Ovary (tissue), 9 donors: Measurements from ENCODE around the gene ITGB6. TPM values are rescaled to one million over a fixed set of nuclear protein-coding genes. Genes with fewer than 3 reads are reported as not detected.

Experiments used
- DNase-seq, 5 donors: peaks; one replicate each; pipeline ENCODE4 v3.0.0-alpha.2; 2019 to 2020
- H3K27ac ChIP-seq, 2 donors: fragments of 200-600 bp; one replicate each; pipeline versions ENCODE4 v1.5.1 to v1.8.0; 2019 to 2022
- H3K27me3 ChIP-seq: fragments of 200-600 bp; one replicate; pipeline ENCODE4 v1.8.0; 2022
- H3K36me3 ChIP-seq: fragments of 200-600 bp; sonication (generic); one replicate; pipeline ENCODE4 v1.5.1; 2019
- H3K4me1 ChIP-seq: one replicate; pipeline ENCODE4 v1.8.1; 2013; ENCODE audit warnings: mild to moderate bottlenecking, moderate library complexity; ENCODE audit not compliant: insufficient read depth
- H3K4me3 ChIP-seq: fragments of 200-600 bp; sonication (generic); one replicate; pipeline ENCODE4 v1.5.1; 2017
- H3K9me3 ChIP-seq, 2 donors: fragments of 200-600 bp in 1 of 2; sonication (generic) in 1 of 2; one replicate each; pipeline versions ENCODE4 v1.5.1 to v1.8.1; 2013 to 2019; ENCODE audit warnings: mild to moderate bottlenecking in 1 of 2, moderate library complexity in 1 of 2
- EP300 ChIP-seq: sonication (generic); formaldehyde crosslinking; IDR thresholded peaks from one replicate; pipeline ENCODE4 v1.6.1; 2017; ENCODE audit warnings: antibody characterized with exemption
- POLR2A ChIP-seq: fragments of 450-650 bp; IDR thresholded peaks from one replicate; pipeline ENCODE4 v1.6.1; 2017; ENCODE audit warnings: antibody characterized with exemption, mild to moderate bottlenecking, moderate library complexity
- WGBS, 3 donors: extraction: QIAGEN DNeasy Blood & Tissue Kit in 1 of 3; methylation state at CpG; one replicate each; pipeline versions ENCODE4 v1.1.5 to v1.1.7; 2013 to 2017; 5-methylcytosine and 5-hydroxymethylcytosine counted together
- intact Hi-C, 4 donors: fragments of 100-400 bp; cut with DNase I; formaldehyde crosslinking; loops; one replicate each; pipeline versions ENCODE4 v1.11.0 to v1.15.1; 2022 to 2023
- polyA plus RNA-seq, 2 donors: library from polyadenylated mRNA; stranded (reverse); fragments of 200-250 nt in 1 of 2; fragments of 350-450 nt in 1 of 2; fragmentation: Illumina TruSeq in 1 of 2; extraction: RNeasy Lipid Tissue Mini Kit (QIAGEN cat#74804) in 1 of 2; gene quantifications; one replicate each; pipeline ENCODE4 v1.2.3, GENCODE V29; 2013 to 2014
- total RNA-seq, 7 donors: library from RNA; depleted of rRNA in 2 of 7; stranded (reverse); fragments of >200 nt in 2 of 7; fragmentation: NEBNext Ultra II Directional in 3 of 7; extraction: Animal tissue kit (Norgen Biotek cat#: 25700) in 3 of 7; gene quantifications; one replicate each; pipeline versions ENCODE4 v1.1.0 to v1.2.4, GENCODE V29; 2016 to 2023
- TF ChIP-seq, protein P1 (sequence below), 3 donors: fragments of 450-650 bp in 2 of 3; fragments of 200-600 bp in 1 of 3; IDR thresholded peaks; one replicate each; pipeline versions ENCODE4 v1.5.1 to v1.8.0; 2016 to 2022; ENCODE audit warnings: antibody characterized with exemption in 3 of 3, mild to moderate bottlenecking in 1 of 3
- donor health status: DM: no; HTN: no; CAD: no; lungs with moderate emphysema.
- donor health status: DM: no; HTN: no; CAD: no.
- donor health status: Bipolar disorder and iron deficiency.
- donor health status: DM: yes; HTN: yes; CAD: no.
- donor health status: DM: no; HTN: no; CAD: no.
- donor health status: DM: yes; HTN: yes; CAD: no.

The ITGB6 gene
- total and polyA plus RNA-seq, 9 donors: 0.17 to 3.6 (median 0.36) TPM; not detected in 5

DNA sequence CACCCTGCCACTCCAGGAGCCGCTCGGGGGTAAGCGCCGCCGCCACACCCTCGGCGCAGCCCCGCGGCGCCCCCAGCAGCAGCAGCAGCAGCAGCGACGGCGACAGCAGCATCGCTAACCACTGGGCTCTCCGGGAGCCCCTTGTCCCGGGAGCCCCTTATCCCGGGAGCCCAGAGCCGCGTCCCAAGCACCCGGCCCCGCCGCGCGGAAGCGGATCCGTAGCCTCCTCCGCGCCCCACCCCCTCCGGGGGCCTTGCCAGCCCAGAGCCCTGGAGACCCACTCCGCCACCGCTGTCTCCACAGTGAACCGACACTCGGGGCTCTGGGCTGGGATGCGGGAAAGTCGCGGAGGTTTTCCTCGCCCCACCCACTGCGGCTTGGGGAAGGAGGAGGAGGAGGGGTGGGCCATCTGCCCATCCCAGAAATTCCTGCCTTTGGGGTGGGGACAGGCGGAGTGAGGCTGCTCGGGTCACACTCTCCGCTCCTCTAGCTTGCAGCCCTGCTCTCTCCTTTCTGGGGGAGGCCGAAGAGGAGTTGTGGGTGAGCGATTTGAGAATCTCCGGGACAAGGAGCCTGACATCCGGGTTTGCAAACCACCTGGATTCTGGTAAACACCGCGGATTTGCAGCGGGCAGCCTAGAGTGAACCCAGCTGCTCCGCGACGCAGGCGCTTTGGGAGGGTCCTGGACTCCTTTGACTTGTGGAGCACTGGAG lies 137.6 kb downstream of the ITGB6 start, which contains the start of gene PLA2R1:
Gene PLA2R1, minus strand, starts transcription at position 324 of the 714 bp plus-strand sequence. Its CDS starts 212 bp downstream, at position 112.
- TF ChIP-seq, protein P1, sequence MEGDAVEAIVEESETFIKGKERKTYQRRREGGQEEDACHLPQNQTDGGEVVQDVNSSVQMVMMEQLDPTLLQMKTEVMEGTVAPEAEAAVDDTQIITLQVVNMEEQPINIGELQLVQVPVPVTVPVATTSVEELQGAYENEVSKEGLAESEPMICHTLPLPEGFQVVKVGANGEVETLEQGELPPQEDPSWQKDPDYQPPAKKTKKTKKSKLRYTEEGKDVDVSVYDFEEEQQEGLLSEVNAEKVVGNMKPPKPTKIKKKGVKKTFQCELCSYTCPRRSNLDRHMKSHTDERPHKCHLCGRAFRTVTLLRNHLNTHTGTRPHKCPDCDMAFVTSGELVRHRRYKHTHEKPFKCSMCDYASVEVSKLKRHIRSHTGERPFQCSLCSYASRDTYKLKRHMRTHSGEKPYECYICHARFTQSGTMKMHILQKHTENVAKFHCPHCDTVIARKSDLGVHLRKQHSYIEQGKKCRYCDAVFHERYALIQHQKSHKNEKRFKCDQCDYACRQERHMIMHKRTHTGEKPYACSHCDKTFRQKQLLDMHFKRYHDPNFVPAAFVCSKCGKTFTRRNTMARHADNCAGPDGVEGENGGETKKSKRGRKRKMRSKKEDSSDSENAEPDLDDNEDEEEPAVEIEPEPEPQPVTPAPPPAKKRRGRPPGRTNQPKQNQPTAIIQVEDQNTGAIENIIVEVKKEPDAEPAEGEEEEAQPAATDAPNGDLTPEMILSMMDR (IDR thresholded peaks at IDR 0.05): no peak
- TF ChIP-seq POLR2A: no peak
- TF ChIP-seq EP300: no peak
- Histone ChIP-seq H3K27me3 (no peaks in the 10 kb centered on the region), H3K4me3 (peak within 1 kb of the TSS; percentile 88), H3K36me3 (no peaks in the 10 kb centered on the region), H3K9me3 (no peaks in the 10 kb centered on the region), H3K27ac (peak within 1 kb of the TSS; percentile 6 to 54), H3K4me1 (peaks cover 8% of the 10 kb centered on the region)
- 0 to 1% (median 0%) methylated on average over 40 to 52 of the region's 52 CpGs for WGBS, 3 donors
- intact Hi-C loops: no loop called here
- DNase-seq: peak; percentile 61 to 78 (median 68)

DNA sequence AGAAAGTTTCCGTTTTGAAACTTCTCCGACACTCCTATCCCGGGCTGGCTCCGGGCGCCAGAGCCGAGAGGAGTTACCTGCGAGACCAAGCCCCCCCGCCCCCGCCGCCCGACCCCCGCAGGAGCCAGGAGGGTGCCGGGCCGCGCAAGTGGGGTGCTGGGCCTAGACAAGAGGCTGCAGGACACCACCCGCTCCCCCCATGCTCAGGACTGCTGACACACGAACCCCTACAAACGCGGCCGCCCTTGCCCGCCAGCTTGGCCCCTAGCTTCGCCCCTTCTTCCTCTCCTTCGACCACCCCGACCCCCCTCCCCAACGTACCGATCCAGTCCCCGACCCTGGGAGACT lies 138.2 kb downstream of the ITGB6 start:
- Histone ChIP-seq H3K27ac (peak overlapping the region; percentile 6 to 54), H3K36me3 (no peaks in the 10 kb centered on the region), H3K9me3 (no peaks in the 10 kb centered on the region), H3K4me3 (peak overlapping the region; percentile 88), H3K4me1 (peaks cover 10% of the 10 kb centered on the region), H3K27me3 (no peaks in the 10 kb centered on the region)
- intact Hi-C loops: no loop called here
- peak; percentile 38 to 61 (median 45) for DNase-seq
- 0 to 1% (median 1%) methylated on average over 24 to 27 of the region's 27 CpGs for WGBS, 3 donors
- TF ChIP-seq POLR2A (no peak), EP300 (no peak)
- TF ChIP-seq, protein P1 (IDR thresholded peaks at IDR 0.05): no peak

DNA sequence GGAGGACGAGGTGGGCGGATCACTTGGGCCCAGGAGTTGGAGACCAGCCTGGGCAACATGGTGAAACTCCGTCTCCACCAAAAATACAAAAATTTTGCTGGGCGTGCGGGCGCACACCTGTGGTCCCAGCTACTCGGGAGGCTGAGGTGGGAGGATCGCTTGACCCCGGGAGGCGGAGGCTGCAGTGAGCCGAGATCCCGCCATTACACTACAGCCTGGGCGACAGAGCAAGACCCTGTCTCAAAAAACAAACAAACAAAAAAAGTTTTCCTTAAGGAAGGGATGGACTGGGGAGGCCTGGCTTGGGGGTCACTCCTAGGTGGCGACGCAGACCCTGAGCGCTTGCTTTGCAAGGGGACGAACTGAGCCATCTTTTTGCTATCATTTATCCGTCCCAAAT lies 138.5 kb downstream of the ITGB6 start:
- H3K4me1 ChIP-seq: peaks cover 11% of the 10 kb centered on the region
- H3K36me3 ChIP-seq: no peaks in the 10 kb centered on the region
- TF ChIP-seq EP300: no peak
- no peak for TF ChIP-seq POLR2A
- TF ChIP-seq, protein P1 (IDR thresholded peaks at IDR 0.05): no peak
- H3K4me3 ChIP-seq: peak overlapping the region; percentile 88
- no peaks in the 10 kb centered on the region for H3K27me3 ChIP-seq
- peak overlapping the region; percentile 6 to 54 for H3K27ac ChIP-seq
- no peaks in the 10 kb centered on the region for H3K9me3 ChIP-seq
- intact Hi-C loops: no loop called here
- peak in 1 of 5 donors; percentile 30 for DNase-seq
- 54 to 56% (median 54%) methylated on average over 18 of the region's 18 CpGs for WGBS, 3 donors

DNA sequence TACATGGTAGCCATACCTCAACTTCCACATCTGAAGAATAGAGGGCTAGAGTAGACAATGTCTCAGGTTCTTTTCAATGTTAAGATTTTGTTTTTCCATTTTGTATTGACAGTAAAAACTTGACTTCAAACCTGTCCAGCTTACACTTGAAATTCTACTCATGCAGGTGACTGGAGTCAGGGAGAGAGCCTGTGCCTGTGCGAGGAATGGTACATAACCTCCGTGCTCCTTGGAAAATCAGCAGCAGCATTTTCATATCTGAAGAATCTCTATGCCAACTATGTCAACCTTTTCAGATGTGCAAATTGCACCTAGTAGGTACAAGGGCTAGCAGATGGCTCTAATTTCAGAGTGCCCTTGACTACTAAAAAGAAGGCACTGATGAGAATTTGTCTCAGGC lies 139.8 kb downstream of the ITGB6 start:
- TF ChIP-seq, protein P1 (IDR thresholded peaks at IDR 0.05): no peak
- TF ChIP-seq POLR2A (no peak), EP300 (no peak)
- H3K9me3 ChIP-seq: no peaks in the 10 kb centered on the region
- DNase-seq: no peak
- no peak overlapping the region for H3K4me3 ChIP-seq
- no peaks in the 10 kb centered on the region for H3K27me3 ChIP-seq
- H3K27ac ChIP-seq: no peak overlapping the region
- WGBS, 3 donors: 96 to 98% (median 98%) methylated on average over 2 of the region's 2 CpGs
- intact Hi-C loops: no loop called here
- peaks cover 17% of the 10 kb centered on the region for H3K4me1 ChIP-seq
- H3K36me3 ChIP-seq: no peaks in the 10 kb centered on the region
